ENCODE data around the gene KMT5B.

GRCh38 chr11:68167474-68167873 is 45.6 kb downstream of the KMT5B start:
- TF ChIP-seq, protein P1, sequence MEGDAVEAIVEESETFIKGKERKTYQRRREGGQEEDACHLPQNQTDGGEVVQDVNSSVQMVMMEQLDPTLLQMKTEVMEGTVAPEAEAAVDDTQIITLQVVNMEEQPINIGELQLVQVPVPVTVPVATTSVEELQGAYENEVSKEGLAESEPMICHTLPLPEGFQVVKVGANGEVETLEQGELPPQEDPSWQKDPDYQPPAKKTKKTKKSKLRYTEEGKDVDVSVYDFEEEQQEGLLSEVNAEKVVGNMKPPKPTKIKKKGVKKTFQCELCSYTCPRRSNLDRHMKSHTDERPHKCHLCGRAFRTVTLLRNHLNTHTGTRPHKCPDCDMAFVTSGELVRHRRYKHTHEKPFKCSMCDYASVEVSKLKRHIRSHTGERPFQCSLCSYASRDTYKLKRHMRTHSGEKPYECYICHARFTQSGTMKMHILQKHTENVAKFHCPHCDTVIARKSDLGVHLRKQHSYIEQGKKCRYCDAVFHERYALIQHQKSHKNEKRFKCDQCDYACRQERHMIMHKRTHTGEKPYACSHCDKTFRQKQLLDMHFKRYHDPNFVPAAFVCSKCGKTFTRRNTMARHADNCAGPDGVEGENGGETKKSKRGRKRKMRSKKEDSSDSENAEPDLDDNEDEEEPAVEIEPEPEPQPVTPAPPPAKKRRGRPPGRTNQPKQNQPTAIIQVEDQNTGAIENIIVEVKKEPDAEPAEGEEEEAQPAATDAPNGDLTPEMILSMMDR (IDR thresholded peaks at IDR 0.05): no peak
- TF ChIP-seq POLR2A (IDR thresholded peaks at IDR 0.05): no peak
- no peak for TF ChIP-seq POLR2AphosphoS5 (IDR thresholded peaks at IDR 0.05)

All from sigmoid colon (tissue), 4 donors.